NB4 (cell line): ENCODE measurements around the gene VPS54.

ENCODE experiments used
- MYC ChIP-seq: IDR thresholded peaks from 2 replicates; pipeline ENCODE4 v1.6.1; 2011; ENCODE audit warnings: low read depth, low read length
- POLR2A ChIP-seq: IDR thresholded peaks from 2 replicates; pipeline ENCODE4 v1.6.1; 2011; ENCODE audit warnings: mild to moderate bottlenecking; ENCODE audit not compliant: insufficient read length; ENCODE audit errors: extremely low read depth
- TF ChIP-seq, protein P1 (sequence below): IDR thresholded peaks from one replicate; pipeline ENCODE4 v1.5.1; 2012; ENCODE audit warnings: low read depth, low read length

DNA sequence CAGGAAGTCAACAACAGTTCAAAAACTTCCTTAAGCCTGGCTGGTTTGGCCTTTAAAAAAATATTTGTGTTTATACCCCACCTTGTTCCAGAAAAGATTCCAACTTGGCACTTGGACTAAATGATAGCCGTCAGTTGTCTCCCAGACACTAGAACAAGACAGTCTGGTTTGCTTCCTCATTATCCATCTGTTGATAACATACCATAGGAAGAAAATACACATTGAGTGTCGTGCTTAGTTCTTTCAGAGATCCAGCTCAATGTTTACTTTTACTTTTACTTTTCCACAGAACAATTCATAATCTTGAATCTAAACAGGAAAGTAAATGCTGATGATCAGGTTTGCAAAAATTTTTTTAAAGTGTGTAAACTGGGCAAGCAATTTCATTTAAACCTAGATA, 2.4 kb upstream of the VPS54 start:
- TF ChIP-seq, protein P1, sequence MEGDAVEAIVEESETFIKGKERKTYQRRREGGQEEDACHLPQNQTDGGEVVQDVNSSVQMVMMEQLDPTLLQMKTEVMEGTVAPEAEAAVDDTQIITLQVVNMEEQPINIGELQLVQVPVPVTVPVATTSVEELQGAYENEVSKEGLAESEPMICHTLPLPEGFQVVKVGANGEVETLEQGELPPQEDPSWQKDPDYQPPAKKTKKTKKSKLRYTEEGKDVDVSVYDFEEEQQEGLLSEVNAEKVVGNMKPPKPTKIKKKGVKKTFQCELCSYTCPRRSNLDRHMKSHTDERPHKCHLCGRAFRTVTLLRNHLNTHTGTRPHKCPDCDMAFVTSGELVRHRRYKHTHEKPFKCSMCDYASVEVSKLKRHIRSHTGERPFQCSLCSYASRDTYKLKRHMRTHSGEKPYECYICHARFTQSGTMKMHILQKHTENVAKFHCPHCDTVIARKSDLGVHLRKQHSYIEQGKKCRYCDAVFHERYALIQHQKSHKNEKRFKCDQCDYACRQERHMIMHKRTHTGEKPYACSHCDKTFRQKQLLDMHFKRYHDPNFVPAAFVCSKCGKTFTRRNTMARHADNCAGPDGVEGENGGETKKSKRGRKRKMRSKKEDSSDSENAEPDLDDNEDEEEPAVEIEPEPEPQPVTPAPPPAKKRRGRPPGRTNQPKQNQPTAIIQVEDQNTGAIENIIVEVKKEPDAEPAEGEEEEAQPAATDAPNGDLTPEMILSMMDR: no peak
- TF ChIP-seq POLR2A: no peak
- no peak for TF ChIP-seq MYC
